Ishikawa (cell line): ENCODE data around the gene NOSIP.

ENCODE experiments used
- CEBPB ChIP-seq: IDR thresholded peaks from 2 replicates; pipeline ENCODE4 v1.6.1; 2012
- CREB1 ChIP-seq: IDR thresholded peaks from 2 replicates; pipeline ENCODE4 v1.6.1; 2012; ENCODE audit warnings: low read depth
- EGR1 ChIP-seq: IDR thresholded peaks from 2 replicates; pipeline ENCODE4 v1.6.1; 2012
- EP300 ChIP-seq: IDR thresholded peaks from 2 replicates; pipeline ENCODE4 v1.6.1; 2012; ENCODE audit warnings: borderline replicate concordance
- FOXM1 ChIP-seq: IDR thresholded peaks from 2 replicates; pipeline ENCODE4 v1.6.1; 2012; ENCODE audit warnings: low read depth, borderline replicate concordance
- NFIC ChIP-seq: IDR thresholded peaks from 2 replicates; pipeline ENCODE4 v1.6.1; 2012
- RAD21 ChIP-seq: IDR thresholded peaks from 2 replicates; pipeline ENCODE4 v1.6.1; 2012; ENCODE audit warnings: low read depth
- TAF1 ChIP-seq: IDR thresholded peaks from 2 replicates; pipeline ENCODE4 v1.6.1; 2012; ENCODE audit warnings: low read depth, mild to moderate bottlenecking
- TCF12 ChIP-seq: IDR thresholded peaks from 2 replicates; pipeline ENCODE4 v1.6.1; 2012; ENCODE audit warnings: low read depth
- TEAD4 ChIP-seq: IDR thresholded peaks from 2 replicates; pipeline ENCODE4 v1.6.1; 2012
- YY1 ChIP-seq: IDR thresholded peaks from 2 replicates; pipeline ENCODE4 v1.6.1; 2012; ENCODE audit warnings: low read depth
- ZBTB7A ChIP-seq: IDR thresholded peaks from 2 replicates; pipeline ENCODE4 v1.6.1; 2012; ENCODE audit warnings: low read depth
- TF ChIP-seq, protein P1 (sequence below): IDR thresholded peaks from 2 replicates; pipeline ENCODE4 v1.6.1; 2012
- TF ChIP-seq, protein P2 (sequence below): IDR thresholded peaks from 2 replicates; pipeline ENCODE4 v1.6.1; 2012
- TF ChIP-seq, protein P3 (sequence below): IDR thresholded peaks from 2 replicates; pipeline ENCODE4 v1.6.1; 2012; ENCODE audit warnings: low read depth, mild to moderate bottlenecking

The NOSIP gene

DNA sequence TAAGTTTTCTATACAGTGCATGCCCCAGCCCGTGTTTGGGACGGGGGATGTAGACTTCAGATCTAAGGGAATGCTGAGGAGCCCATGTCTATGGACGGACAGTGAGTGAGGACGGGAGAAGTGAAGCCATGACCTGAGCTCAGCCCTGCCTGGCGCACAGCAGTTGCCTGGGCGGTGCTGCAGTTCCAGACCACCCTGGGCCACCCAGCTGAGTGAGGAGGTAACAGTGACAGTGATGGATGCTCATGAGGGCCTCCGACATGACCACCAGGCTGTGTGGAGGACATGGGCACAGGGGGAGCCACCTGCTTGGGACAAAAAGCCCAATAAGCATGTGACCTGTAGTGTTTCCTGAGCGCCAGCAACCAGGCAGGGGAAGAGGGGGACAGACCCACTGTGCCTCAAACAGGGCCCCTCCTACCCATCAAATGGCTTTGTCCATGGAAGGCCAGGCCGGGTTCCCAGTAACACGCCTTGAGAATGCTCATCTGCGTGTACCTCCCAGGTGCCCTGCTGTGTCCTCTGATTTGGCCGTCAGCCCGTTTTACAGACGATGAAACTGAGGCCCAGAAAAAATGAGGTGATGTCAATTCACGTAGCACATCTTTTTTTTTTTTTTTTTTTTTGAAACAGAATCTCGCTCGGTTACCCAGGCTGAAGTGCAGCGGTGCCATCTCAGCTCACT is 22.6 kb downstream of the NOSIP start:
- TF ChIP-seq TAF1 = no peak
- TF ChIP-seq, protein P1, sequence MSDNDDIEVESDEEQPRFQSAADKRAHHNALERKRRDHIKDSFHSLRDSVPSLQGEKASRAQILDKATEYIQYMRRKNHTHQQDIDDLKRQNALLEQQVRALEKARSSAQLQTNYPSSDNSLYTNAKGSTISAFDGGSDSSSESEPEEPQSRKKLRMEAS = no peak
- no peak for TF ChIP-seq NFIC
- no peak for TF ChIP-seq FOXM1
- TF ChIP-seq, protein P2, sequence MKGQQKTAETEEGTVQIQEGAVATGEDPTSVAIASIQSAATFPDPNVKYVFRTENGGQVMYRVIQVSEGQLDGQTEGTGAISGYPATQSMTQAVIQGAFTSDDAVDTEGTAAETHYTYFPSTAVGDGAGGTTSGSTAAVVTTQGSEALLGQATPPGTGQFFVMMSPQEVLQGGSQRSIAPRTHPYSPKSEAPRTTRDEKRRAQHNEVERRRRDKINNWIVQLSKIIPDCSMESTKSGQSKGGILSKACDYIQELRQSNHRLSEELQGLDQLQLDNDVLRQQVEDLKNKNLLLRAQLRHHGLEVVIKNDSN = no peak
- TF ChIP-seq EP300 = no peak
- TF ChIP-seq, protein P3, sequence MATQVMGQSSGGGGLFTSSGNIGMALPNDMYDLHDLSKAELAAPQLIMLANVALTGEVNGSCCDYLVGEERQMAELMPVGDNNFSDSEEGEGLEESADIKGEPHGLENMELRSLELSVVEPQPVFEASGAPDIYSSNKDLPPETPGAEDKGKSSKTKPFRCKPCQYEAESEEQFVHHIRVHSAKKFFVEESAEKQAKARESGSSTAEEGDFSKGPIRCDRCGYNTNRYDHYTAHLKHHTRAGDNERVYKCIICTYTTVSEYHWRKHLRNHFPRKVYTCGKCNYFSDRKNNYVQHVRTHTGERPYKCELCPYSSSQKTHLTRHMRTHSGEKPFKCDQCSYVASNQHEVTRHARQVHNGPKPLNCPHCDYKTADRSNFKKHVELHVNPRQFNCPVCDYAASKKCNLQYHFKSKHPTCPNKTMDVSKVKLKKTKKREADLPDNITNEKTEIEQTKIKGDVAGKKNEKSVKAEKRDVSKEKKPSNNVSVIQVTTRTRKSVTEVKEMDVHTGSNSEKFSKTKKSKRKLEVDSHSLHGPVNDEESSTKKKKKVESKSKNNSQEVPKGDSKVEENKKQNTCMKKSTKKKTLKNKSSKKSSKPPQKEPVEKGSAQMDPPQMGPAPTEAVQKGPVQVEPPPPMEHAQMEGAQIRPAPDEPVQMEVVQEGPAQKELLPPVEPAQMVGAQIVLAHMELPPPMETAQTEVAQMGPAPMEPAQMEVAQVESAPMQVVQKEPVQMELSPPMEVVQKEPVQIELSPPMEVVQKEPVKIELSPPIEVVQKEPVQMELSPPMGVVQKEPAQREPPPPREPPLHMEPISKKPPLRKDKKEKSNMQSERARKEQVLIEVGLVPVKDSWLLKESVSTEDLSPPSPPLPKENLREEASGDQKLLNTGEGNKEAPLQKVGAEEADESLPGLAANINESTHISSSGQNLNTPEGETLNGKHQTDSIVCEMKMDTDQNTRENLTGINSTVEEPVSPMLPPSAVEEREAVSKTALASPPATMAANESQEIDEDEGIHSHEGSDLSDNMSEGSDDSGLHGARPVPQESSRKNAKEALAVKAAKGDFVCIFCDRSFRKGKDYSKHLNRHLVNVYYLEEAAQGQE = no peak
- no peak for TF ChIP-seq RAD21
- no peak for TF ChIP-seq TCF12

DNA sequence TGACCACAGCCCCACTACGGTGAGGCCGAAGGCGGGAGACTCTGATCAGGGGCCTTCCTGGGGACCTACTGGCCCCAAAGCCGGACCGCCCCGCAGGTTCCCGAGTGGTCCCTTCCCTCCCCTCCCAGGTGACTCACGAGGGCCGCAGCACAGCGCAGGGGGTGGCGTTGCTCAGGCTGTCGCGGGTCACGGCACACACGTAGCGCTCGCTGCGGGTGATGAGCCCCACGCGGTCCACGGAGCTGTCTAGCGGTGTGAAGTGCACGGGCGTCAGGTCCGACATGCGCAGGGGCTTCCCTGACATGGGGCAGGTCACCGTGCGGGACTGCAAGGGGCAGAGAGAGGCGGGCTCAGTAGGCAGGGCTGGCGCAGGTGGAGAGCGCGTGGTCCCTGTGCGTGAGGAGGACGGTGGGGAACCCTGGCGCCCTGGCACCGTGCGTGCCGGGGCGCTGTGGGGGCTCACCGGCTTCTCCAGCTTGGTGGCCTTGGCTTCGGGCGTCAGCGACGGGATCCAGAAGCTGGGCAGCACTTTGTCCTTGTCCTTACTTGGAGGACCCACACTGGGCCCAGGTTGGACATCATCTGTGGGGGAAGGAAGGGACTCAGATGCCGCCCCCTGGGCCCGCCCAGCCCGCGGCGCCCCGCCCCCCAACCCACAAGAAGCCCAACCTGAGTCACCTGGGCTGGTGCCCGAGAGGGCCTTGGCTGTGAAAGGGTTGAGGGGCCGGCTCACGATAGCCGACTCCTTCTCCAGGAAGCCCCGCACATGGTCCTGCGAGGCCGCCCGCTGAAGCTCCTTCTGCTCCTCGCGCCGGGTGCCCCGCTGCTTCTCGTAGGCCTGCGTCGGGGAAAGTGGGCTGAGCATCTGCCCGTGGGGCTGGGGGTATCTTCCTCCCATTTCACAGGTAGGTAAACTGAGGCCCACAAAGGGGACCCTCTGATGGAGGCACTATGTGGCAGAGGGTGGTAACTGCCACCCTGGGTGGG is 23.7 kb downstream of the NOSIP start:
- TF ChIP-seq, protein P1 = no peak
- TF ChIP-seq TEAD4 (no peak), EGR1 (no peak), EP300 (no peak), RAD21 (no peak), NFIC (no peak), TAF1 (no peak), CREB1 (no peak), TCF12 (no peak), CEBPB (no peak), FOXM1 (no peak), YY1 (no peak), ZBTB7A (no peak)
- TF ChIP-seq, protein P2 = no peak
- TF ChIP-seq, protein P3 = no peak

DNA sequence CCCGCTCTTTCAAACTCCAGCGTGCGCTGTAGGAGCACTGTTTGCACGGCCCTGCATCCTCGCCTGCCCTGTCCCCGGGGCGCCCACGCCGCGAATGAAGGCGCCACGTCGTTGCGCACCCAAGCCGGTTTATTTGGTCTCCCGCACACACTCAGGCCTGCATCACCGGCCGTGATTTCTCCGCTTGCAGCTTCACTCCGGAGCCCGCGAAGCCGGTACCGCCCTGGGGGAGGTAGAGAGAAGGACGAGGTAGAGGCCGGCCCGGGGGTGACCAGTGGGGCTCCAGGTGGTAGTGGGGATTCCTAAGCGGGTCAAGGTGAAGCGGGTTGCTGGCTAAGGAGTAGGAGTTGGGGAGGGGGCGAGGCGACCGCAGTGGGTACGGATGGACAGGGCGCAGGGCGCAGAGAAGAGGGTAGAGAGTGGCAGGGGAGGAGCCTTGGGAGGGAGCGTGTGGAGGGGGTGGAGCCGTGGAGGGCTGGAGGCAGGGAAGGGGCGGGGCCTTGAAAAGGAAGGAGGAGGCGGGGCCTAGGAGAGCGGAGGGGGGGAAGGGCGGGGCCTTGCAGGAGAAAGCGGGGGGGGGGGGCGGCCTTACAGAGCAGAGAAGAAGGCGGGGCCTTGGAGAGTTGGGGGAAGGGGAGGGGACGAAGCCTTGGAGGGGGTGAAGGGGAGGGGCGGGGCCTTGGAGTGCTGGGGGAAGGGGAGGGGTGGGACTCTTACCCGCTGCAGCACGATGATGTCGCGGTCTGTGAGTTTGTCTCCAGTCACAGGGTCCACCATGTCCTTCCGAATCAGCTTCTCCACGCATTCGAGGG is 24.6 kb downstream of the NOSIP start:
- TF ChIP-seq, protein P1 = no peak
- TF ChIP-seq TAF1 = no peak
- TF ChIP-seq FOXM1 = no peak
- no peak for TF ChIP-seq ZBTB7A
- no peak for TF ChIP-seq TCF12
- TF ChIP-seq, protein P2 = no peak
- no peak for TF ChIP-seq CREB1
- no peak for TF ChIP-seq YY1
- TF ChIP-seq, protein P3 = no peak
- no peak for TF ChIP-seq EP300
- no peak for TF ChIP-seq TEAD4
